Muscle of back (tissue), 11 donors: Measurements from ENCODE around the gene ARHGEF25. TPM values are rescaled to one million over a fixed set of nuclear protein-coding genes. Genes with fewer than 3 reads are reported as not detected.
A peak's percentile ranks its signal among the peaks of the same experiment; 100 is the strongest.
"Not testable (repeated sequence)": the region's sequence is repeated elsewhere in the genome, so short reads cannot be mapped to it uniquely, and the experiment has no call there.

Experiments used
- DNase-seq, 3 donors: peaks; one replicate each; pipeline versions ENCODE4 v3.0.0 to v3.0.0-alpha.2; 2013
- polyA plus RNA-seq, 10 donors: library from polyadenylated mRNA; unstranded; fragments of 120-200 nt; gene quantifications; one replicate each; pipeline ENCODE4 v1.2.1, GENCODE V29; 2013; ENCODE audit not compliant: insufficient read length in 10 of 10

Gene ARHGEF25
- polyA plus RNA-seq, 10 donors: 30.5 to 47.9 (median 37.8) TPM

DNA sequence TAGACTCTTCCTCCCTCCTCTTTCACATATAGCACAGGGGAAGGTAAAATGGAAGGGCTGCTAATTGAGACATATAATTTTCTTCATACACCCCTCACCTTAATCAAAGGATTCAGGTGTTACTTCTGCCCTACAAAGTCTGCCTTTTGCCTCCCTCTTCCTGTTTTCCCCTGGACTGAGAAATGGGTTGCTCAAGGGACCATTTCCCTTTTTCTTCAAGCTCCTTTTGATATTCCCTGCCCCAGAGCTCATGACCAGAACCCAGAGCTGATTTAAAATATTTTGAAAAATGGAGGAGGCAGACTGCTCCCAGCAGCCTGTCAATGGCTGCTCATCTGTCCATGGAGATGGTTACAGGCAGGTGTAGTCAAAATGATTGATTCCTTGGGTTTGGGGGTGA, 26.5 kb upstream of the ARHGEF25 start:
- DNase-seq: no peak

DNA sequence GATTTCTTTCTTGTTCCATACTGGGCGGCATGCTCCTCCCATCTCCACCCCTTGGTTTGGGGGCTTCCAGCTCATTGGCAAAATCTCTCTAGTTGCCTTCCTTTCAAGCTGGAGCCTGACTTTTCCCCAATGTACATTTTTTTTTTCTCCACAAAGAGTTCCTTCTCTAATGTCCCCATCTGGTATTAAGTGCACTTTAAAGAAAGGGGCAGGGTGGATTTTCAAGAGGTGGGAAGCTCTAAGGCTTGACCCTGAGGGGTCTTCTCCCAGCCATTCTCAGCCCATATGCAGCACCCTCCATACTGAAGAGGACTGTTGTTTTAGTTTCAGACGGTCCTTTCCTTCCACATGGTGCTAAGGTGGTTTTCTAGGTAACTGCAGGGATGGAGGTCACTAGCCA, 26.1 kb upstream of the ARHGEF25 start:
- no peak for DNase-seq

DNA sequence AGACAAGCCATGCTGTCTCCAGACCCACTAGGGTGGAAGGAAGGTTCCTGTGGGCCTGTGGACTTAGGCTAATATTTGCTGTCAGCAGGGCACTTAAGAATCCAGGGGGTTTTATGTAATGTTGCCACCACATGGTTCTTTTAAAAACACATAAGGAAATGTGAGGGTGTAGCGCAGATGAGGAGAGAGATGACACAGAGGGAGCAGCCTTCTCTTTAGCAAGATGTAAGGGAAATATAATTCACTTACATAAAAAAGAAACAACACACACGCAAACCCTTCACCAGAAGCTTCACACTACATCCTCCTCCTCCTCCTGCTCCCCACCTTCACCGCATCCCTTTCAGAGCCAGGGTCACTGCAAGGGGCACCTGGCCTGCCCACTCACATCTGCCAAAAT, 25.1 kb upstream of the ARHGEF25 start:
- no peak for DNase-seq

GRCh38 chr12:57586832-57587429, 24.3 kb upstream of the ARHGEF25 start:
- no peak for DNase-seq

GRCh38 chr12:57588951-57589610, 22.2 kb upstream of the ARHGEF25 start:
- DNase-seq: not testable (repeated sequence)

GRCh38 chr12:57590479-57590863, 20.8 kb upstream of the ARHGEF25 start:
- no peak for DNase-seq

DNA sequence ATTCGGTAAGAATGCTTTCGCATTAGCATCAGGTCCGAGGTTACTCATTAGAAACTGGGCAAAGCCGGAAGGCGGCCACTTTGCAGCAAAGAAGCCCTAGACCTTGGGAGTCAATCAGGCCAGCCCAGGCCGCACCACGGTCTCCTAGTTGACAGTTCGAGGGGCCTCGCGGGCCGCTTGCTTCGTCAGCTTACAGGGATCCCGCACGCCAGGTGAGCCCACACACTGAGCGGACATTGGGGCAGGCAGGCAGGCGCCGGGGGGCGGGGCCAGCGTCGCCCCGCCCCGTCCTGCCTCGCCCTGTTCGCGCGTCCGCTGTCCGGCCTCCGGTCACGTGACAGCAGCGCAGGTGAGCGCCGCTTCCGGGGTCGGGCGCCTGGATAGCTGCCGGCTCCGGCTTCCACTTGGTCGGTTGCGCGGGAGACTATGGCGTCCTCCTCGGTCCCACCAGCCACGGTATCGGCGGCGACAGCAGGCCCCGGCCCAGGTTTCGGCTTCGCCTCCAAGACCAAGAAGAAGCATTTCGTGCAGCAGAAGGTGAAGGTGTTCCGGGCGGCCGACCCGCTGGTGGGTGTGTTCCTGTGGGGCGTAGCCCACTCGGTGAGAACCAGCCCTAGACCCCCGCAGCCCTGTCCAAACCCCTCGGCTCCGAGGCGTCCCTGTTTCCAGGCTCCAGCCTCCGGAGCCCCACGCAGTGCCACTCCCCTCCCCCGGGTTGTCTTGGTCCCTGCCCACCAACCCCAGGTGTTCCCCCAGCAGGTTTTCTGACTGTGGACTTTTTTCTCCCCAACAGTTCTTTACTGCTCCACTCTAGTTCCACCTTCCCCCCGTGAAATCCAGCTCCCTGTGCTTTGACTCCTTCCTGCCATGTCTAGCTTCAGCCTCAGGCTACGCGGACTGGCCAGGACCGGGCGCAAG, 20.1 kb upstream of the ARHGEF25 start, which contains the start of gene PIP4K2C:
Gene PIP4K2C, plus strand, starts transcription at position 329 of the 918 bp plus-strand sequence. Its CDS starts 98 bp downstream, at position 427.
- peak in 2 of 3 donors; percentile 75 to 85 for DNase-seq

DNA sequence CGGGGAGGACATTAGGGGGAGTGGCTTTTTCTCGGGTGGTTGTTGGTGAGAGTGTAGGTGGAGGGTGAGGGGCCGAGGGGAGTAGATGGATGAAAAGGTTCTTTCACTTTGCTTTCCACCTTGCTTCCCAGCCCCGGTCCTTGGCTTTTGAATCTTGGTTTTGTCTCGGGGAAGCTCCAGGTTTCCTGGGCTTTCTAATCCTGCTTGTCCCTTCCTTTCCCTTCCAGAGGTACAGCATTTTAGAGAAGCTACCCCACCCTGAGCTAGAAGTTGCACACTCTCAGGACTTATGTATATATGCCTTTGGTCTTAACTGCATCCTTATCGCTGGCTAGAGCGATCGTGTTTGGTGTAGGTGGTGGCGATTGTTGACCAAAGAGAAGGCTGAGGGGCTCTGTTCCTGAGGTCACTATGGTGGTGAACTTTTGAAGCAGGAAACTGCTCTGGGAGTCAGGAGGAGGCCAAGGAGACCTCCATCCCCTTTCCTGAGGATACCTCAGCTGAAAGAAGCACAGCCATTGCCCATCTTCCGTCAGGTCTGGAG, 19.4 kb upstream of the ARHGEF25 start:
- no peak for DNase-seq

- no peak for DNase-seq
Observed at GRCh38 chr12:57592551-57593165, 18.6 kb upstream of the ARHGEF25 start.

- DNase-seq: no peak
Observed at GRCh38 chr12:57593187-57593586, 18.0 kb upstream of the ARHGEF25 start.

DNA sequence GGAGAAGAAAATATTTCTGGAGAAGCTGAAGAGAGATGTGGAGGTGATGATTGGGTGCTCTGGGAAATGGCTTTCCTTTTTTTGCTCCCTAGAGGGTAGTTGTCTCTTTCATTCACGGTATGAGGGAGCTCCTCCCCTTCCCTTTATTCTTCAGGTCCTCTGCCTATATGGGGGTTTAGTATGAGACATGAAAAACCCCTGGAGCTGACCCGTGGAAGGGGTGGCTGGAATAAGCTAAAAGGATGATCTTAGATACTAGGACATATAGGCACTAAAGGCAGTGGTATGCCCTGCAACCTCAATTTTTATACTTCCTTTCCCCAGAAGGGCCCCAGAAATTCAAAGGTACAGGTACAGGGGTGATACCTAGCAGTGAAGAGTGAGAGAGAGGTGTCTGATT, 10.8 kb upstream of the ARHGEF25 start:
- no peak for DNase-seq

- no peak for DNase-seq
Observed at GRCh38 chr12:57602544-57602943, 8.7 kb upstream of the ARHGEF25 start.

GRCh38 chr12:57603324-57603723, 7.9 kb upstream of the ARHGEF25 start:
- DNase-seq: no peak

- DNase-seq: peak in 2 of 3 donors; percentile 77 to 87
Observed at GRCh38 chr12:57603815-57604453, 7.3 kb upstream of the ARHGEF25 start.

GRCh38 chr12:57604454-57604991, 6.7 kb upstream of the ARHGEF25 start, which contains the start of gene DTX3:
Gene DTX3 (plus strand): TSS chr12:57604824. CDS start chr12:57606518, 1,694 bp downstream.
- peak in 1 of 3 donors; percentile 74 for DNase-seq

- DNase-seq: peak in 1 of 3 donors; percentile 67
Observed at GRCh38 chr12:57604992-57605810, 6.0 kb upstream of the ARHGEF25 start.

GRCh38 chr12:57605811-57606311, 5.4 kb upstream of the ARHGEF25 start:
- DNase-seq: no peak

GRCh38 chr12:57606399-57606798, 4.8 kb upstream of the ARHGEF25 start:
- no peak for DNase-seq

GRCh38 chr12:57606821-57607220, 4.4 kb upstream of the ARHGEF25 start:
- no peak for DNase-seq
